HG03064 (cell line): ENCODE results near the gene CDC42BPB.

ENCODE experiments used
- ATAC-seq: cut with Tn5 transposase; IDR thresholded peaks from one replicate; pipeline ENCODE4 v1.9.1; 2021; ENCODE audit warnings: low read depth; ENCODE audit not compliant: unreplicated experiment

Gene CDC42BPB

DNA sequence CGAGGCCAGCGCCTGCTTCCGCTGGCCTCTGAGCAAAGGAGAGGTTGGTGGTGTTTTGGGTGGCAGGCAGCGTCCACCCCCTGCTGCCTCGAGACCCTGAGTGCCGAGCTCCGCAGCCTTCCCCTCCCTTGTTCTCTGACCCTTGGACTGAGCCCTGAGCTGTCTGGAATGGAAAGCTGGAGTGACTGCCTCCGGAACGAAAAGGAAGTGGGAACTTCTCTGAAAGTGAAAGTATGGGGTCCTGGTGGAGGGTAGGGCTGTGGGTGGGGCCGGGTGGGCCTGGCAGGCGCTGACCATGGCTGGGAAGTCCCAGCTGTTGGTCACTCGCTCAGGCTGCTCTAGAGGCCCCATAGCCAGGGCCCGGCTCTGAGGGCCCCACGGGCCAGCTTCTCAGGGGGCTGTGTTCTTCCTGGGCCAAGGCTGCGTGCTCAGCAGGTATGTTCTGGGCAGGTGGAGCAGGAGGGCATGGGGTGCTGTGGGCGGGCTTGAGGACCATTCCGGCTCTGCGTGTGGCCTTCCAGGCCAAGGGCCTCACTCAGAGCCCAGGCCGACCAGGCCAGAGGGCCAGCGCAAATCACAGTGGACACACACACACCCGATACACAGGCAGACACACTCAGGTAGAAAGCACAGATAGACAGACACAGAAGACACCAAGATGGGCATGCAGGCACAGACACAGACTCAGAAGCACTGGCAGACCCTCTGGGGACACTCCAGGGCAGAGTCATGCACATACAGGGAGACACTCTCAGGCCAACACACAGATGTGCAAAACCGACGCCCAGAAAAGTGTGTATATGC lies 37.3 kb upstream of the CDC42BPB start, which contains the start of gene EXOC3L4:
EXOC3L4 (plus strand) TSS at position 320 of the 804 bp plus-strand sequence. CDS start 5,495 bp downstream, outside the sequence.
- ATAC-seq: no peak

DNA sequence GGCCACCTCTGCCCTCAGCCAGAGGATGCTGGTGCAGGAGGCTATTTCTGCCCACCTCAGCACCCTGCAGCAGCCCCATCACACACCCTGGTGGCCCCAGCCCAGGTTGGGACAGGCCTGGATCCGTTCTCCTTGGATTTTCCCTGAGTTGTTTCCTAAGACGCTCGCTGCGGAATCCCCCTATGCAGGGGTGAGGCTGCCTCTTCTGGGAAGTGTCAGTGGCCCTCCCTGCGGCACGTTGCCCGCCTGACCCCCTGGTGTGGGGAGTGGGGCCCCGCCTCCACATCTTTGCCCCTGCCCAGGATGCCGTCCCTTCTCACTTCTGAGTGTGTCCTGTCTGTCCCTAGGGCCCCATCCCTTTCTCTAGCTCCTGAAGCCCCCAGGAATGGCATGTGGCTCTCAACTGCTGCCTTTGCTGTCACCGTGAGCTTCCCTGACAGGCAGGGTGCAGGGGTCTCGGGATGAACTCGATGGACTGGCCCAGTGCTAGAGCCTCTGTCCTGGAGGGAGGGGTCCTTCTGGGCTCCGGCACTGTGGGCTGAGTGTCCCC lies 36.6 kb upstream of the CDC42BPB start:
- no peak for ATAC-seq

GRCh38 chr14:103091883-103092222 lies 34.5 kb upstream of the CDC42BPB start:
- no peak for ATAC-seq

GRCh38 chr14:103091041-103091882 lies 33.9 kb upstream of the CDC42BPB start:
- ATAC-seq: no peak

DNA sequence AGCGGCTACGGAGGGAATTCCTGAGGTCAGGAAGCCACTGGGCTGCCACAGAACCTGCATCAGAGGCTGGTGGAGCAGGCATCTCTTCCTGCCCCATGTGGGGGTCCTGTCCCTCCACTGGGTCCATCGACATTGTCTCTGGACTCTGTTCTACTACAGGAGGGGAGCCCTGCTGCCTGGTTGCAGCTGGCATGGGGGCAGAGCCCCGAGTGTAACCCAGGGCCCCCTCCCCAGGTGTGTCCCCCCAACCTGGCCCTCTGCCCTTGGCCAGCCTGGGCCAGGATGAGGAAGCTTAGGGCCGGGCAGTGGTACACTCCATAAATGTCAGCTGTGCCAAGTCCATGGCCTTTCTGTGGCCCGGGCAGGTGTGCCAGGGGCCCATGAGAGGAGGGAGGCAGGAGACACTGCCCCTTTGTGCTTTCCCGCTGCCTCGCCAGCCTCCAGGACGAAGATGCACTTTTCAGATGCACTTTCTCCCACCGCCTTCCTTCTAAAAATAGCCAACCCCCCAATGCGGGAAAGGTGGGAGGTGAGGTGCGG lies 33.2 kb upstream of the CDC42BPB start:
- ATAC-seq: no peak

DNA sequence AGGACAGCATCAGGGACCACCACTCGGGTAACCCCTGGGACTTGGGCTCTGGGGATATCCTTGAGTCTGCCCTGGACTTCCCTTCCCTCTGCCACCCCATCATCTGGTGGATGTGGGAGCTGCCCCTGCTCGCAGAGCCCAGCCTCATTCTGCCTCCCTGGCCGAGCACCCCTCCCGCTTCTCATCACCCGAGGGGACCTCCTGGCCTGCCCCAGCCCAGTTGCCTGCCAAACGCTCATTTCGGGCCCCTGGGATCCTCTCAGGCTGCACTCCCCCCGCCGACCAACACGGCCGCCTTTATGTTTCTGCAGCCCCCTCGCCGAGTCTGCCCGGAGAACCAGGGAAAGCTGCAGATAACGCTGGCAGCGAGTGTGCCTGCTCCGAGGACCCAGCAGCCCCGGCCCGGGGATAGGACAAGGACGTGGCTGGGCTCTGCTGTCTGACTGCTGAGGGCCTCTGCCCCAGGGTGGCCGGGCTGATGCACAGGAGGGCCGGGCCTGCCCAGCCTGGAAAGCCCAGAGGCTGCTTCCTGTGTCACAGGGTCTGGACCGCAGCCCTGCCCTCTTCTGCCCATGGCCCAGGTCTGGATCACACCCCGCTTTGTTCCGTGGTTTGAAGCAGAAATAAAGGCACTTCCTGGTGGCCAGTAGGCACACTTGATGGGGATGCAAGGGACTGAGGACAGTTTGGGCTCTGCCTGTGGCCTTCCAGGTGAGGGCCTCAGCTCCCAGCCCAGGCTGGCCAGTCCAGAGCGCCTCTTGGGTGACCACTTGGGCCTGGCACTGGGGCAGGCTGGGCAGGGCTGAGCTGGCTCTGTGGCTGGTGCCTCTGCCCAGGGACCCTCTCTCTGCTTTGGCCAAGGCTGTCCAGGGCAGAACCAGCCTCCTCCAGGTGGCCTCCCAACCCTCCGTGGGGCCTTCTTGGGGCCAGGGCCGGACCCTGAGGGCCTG lies 32.3 kb upstream of the CDC42BPB start:
- ATAC-seq: no peak

- no peak for ATAC-seq
Observed at GRCh38 chr14:103088921-103089320, 31.6 kb upstream of the CDC42BPB start.

DNA sequence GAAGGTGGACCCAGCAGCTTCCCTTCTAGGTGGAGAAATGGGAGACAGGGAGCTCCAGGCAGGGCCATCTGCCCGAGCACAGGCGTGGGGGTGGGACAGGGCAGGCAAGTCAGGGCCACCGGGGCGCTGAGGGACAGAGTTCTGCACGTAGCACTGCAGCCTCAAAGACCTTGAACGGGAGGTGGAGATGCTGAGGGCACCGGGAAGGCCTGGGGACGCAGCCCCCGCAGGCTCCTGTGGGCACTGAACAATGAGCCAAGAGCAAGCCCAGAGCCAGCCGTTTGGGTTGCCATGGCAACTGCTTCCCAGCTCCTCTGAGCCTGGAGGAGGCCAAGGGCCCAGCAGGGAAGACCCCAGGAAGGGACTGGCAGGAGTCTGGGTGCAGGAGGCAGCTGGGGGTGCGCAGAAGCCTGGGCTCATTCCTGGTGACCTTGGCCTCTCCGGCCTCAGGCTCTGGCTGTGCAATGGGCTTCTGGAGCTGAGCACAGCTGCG lies 30.0 kb upstream of the CDC42BPB start:
- ATAC-seq: no peak

GRCh38 chr14:103086771-103087342 lies 29.5 kb upstream of the CDC42BPB start:
- no peak for ATAC-seq

- ATAC-seq: no peak
Observed at GRCh38 chr14:103085106-103086091, 28.1 kb upstream of the CDC42BPB start.

- ATAC-seq: no peak
Observed at GRCh38 chr14:103084021-103084919, 26.9 kb upstream of the CDC42BPB start, which contains the start of gene LBHD2. TSS of gene LBHD2 (plus strand) at chr14:103084210. CDS start at chr14:103086013, 1,803 bp downstream.

- ATAC-seq: no peak
Observed at GRCh38 chr14:103081951-103082350, 24.6 kb upstream of the CDC42BPB start.

DNA sequence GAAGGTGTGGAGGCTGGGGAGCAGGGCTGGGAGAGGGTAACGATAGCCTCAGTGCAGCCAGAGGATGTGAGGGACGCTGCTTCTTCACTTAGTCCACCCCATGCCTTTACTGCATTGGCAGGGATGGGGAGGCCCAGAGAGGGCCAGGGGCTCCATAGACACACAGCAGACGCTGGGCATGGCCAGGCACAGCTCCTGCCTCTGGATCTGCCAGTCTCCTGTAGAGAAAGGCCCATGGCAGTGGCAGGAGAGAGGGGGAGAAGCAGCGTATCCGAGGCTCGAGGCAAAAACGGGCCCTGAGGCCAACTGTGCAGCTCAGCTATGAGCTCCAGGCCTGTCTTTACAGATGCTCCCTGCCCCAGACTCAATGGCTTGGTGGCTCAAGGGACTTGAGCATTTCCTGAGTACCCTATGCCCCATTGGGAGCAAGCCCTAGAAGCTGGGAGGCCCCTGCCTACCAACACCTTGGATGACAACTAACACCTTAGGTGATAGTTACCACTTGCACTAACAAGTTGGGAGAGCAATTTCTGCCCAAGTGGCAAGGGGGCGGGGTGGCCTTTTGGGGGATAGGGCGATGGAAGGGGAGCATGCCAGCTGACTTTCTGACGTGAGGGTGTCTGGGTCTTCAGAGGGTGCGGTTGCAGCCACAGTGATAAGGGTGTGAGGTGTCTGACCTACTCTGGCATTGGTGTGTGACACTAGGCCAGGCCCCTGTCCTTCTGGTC lies 21.7 kb upstream of the CDC42BPB start:
- ATAC-seq: no peak

GRCh38 chr14:103078420-103078749 lies 21.0 kb upstream of the CDC42BPB start:
- no peak for ATAC-seq

GRCh38 chr14:103074729-103075367 lies 17.5 kb upstream of the CDC42BPB start:
- ATAC-seq: no peak
